Gastroesophageal sphincter (tissue), 3 donors: ENCODE data around the gene BPGM.

ENCODE experiments used
- CTCF ChIP-seq, 4 experiments: fragments of 200-600 bp in 2 of 4; fragments of 450-650 bp in 2 of 4; sonication (generic) in 1 of 4; IDR thresholded peaks; one replicate each; pipeline ENCODE4 v1.5.1; 2017 to 2019; ENCODE audit warnings: antibody characterized with exemption in 4 of 4, mild to moderate bottlenecking in 2 of 4, moderate library complexity in 2 of 4
- POLR2A ChIP-seq, 2 donors: fragments of 450-650 bp; IDR thresholded peaks; one replicate each; pipeline ENCODE4 v1.6.1; 2017; ENCODE audit warnings: antibody characterized with exemption in 2 of 2, mild to moderate bottlenecking in 2 of 2, moderate library complexity in 1 of 2
- POLR2AphosphoS5 ChIP-seq: sonication (generic); formaldehyde crosslinking; IDR thresholded peaks from one replicate; pipeline ENCODE4 v1.6.1; 2017; ENCODE audit warnings: antibody characterized with exemption

- no peak for TF ChIP-seq POLR2A (IDR thresholded peaks at IDR 0.05)
- TF ChIP-seq CTCF (IDR thresholded peaks at IDR 0.05) = no peak
- no peak for TF ChIP-seq POLR2AphosphoS5
These were observed 56.0 kb downstream of the BPGM start for GRCh38 chr7:134702366-134703240.
